ENCODE results near the gene GRAMD1B. TPM values are rescaled to one million over a fixed set of nuclear protein-coding genes. Genes with fewer than 3 reads are reported as not detected.

Gene GRAMD1B
- total RNA-seq, 1 experiment from 2014 or later, result 5.8 TPM

GRCh38 chr11:123382555-123383074, 47.5 kb upstream of the GRAMD1B start:
- Histone ChIP-seq H3K9me2 (ENCODE audit: insufficient read depth) (no peaks in the 10 kb centered on the region), H4K20me1 (ENCODE audit: insufficient read depth) (no peaks in the 10 kb centered on the region), H3K27ac (no peak overlapping the region), H3K36me3 (ENCODE audit: low read depth) (no peaks in the 10 kb centered on the region), H3K9me3 (ENCODE audit: insufficient read depth, low read depth) (no peaks in the 10 kb centered on the region), H3K4me3 (no peak overlapping the region), H3K79me2 (ENCODE audit: low read depth) (no peaks in the 10 kb centered on the region), H3F3A (ENCODE audit: insufficient read depth, low read depth) (no peaks in the 10 kb centered on the region), H3K4me2 (no peak overlapping the region), H2AFZ (no peak overlapping the region), H3K27me3 (ENCODE audit: insufficient read depth, low read depth) (0 out of 2 replicates have a peak, but pooled peaks cover 4% of the 10 kb centered on the region), H3K4me1 (replicated peaks; ENCODE audit: insufficient read depth) (peaks cover 16% of the 10 kb centered on the region)
- DNase-seq, result no peak
- POLR2A ChIA-PET (ENCODE audit: unreplicated experiment), result no interaction called here
- CTCF ChIA-PET, result no interaction called here
- intact Hi-C loops (cut with micrococcal nuclease; ENCODE audit: unreplicated experiment), result no loop called here
- TF ChIP-seq CTCF (conservative IDR thresholded peaks at IDR 0.05) (no peak), EZH2 (IDR thresholded peaks at IDR 0.05; ENCODE audit: low read depth) (no peak)
- BruUV-seq (replicated peaks), result no TSS peak

- no peak overlapping the region for H3K27ac ChIP-seq
- BruUV-seq (replicated peaks), result no TSS peak
- POLR2A ChIA-PET (ENCODE audit: unreplicated experiment), result no interaction called here
- no peaks in the 10 kb centered on the region for H4K20me1 ChIP-seq (ENCODE audit: insufficient read depth)
- CTCF ChIA-PET, result no interaction called here
- H2AFZ ChIP-seq, result no peak overlapping the region
- H3K36me3 ChIP-seq (ENCODE audit: low read depth), result no peaks in the 10 kb centered on the region
- no peak overlapping the region for H3K4me3 ChIP-seq
- 0 out of 2 replicates have a peak, but pooled peaks cover 4% of the 10 kb centered on the region for H3K27me3 ChIP-seq (ENCODE audit: insufficient read depth, low read depth)
- no peaks in the 10 kb centered on the region for H3K79me2 ChIP-seq (ENCODE audit: low read depth)
- no peak for DNase-seq
- H3F3A ChIP-seq (ENCODE audit: insufficient read depth, low read depth), result no peaks in the 10 kb centered on the region
- no peaks in the 10 kb centered on the region for H3K9me2 ChIP-seq (ENCODE audit: insufficient read depth)
- peaks cover 2% of the 10 kb centered on the region for H3K4me1 ChIP-seq (replicated peaks; ENCODE audit: insufficient read depth)
- no peaks in the 10 kb centered on the region for H3K9me3 ChIP-seq (ENCODE audit: insufficient read depth, low read depth)
- TF ChIP-seq CTCF (conservative IDR thresholded peaks at IDR 0.05) (no peak), EZH2 (IDR thresholded peaks at IDR 0.05; ENCODE audit: low read depth) (no peak)
- no peak overlapping the region for H3K4me2 ChIP-seq
- intact Hi-C loops (cut with micrococcal nuclease; ENCODE audit: unreplicated experiment), result no loop called here
Observed at GRCh38 chr11:123384116-123384515, 46.0 kb upstream of the GRAMD1B start.

- no TSS peak for BruUV-seq (replicated peaks)
- Histone ChIP-seq H3K9me3 (ENCODE audit: insufficient read depth, low read depth) (no peaks in the 10 kb centered on the region), H4K20me1 (ENCODE audit: insufficient read depth) (no peaks in the 10 kb centered on the region), H3K79me2 (ENCODE audit: low read depth) (no peaks in the 10 kb centered on the region), H3K27me3 (ENCODE audit: insufficient read depth, low read depth) (0 out of 2 replicates have a peak, but pooled peaks cover 4% of the 10 kb centered on the region), H3F3A (ENCODE audit: insufficient read depth, low read depth) (no peaks in the 10 kb centered on the region), H2AFZ (no peak overlapping the region), H3K27ac (no peak overlapping the region), H3K9me2 (ENCODE audit: insufficient read depth) (no peaks in the 10 kb centered on the region), H3K4me1 (replicated peaks; ENCODE audit: insufficient read depth) (no peaks in the 10 kb centered on the region), H3K4me2 (no peak overlapping the region), H3K4me3 (no peak overlapping the region), H3K36me3 (ENCODE audit: low read depth) (no peaks in the 10 kb centered on the region)
- intact Hi-C loops (cut with micrococcal nuclease; ENCODE audit: unreplicated experiment), result no loop called here
- no peak for TF ChIP-seq EZH2 (IDR thresholded peaks at IDR 0.05; ENCODE audit: low read depth)
- no peak for TF ChIP-seq CTCF (conservative IDR thresholded peaks at IDR 0.05)
- no peak for DNase-seq
- ChIA-PET POLR2A (ENCODE audit: unreplicated experiment) (no interaction called here), CTCF (no interaction called here)
Observed at GRCh38 chr11:123386796-123387510, 43.1 kb upstream of the GRAMD1B start.
